ENCODE data around the gene NEO1. TPM values are rescaled to one million over a fixed set of nuclear protein-coding genes. Genes with fewer than 3 reads are reported as not detected.

NEO1 gene
- total RNA-seq, 1 experiment from 2014 or later: 12.4 TPM

DNA sequence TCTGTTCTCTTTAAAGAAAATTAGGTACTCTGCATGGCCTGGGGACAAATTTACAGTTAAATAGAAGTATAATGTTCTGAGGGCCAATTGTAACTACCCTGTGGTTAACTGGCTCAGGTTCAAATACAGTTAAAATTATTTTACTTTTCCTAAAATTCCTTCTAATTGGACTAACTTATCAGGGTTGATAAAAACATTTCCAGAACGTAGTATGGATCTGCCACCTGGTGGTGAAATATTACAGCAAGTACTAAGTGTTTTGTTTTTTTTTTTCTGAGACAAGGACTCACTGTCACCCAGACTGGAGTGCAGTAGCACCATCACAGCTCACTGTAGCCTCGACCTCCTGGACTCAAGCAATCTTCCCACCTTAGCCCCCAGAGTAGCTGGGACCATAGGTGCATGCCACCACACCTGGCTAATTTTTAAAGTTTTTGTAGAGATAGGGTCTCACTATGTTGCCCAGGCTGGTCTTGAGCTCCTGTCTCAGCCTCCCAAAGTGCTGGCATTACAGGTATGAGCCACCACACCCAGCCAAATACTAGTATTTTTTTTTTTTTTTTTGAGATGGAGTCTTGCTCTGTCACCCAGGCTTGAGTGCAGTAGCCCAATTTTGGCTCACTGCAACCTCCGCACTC lies 29.2 kb downstream of the NEO1 start:
- no peaks in the 10 kb centered on the region for H3K36me3 ChIP-seq (ENCODE audit: control insufficient read depth, insufficient read depth, low read length)
- TF ChIP-seq, protein P1, sequence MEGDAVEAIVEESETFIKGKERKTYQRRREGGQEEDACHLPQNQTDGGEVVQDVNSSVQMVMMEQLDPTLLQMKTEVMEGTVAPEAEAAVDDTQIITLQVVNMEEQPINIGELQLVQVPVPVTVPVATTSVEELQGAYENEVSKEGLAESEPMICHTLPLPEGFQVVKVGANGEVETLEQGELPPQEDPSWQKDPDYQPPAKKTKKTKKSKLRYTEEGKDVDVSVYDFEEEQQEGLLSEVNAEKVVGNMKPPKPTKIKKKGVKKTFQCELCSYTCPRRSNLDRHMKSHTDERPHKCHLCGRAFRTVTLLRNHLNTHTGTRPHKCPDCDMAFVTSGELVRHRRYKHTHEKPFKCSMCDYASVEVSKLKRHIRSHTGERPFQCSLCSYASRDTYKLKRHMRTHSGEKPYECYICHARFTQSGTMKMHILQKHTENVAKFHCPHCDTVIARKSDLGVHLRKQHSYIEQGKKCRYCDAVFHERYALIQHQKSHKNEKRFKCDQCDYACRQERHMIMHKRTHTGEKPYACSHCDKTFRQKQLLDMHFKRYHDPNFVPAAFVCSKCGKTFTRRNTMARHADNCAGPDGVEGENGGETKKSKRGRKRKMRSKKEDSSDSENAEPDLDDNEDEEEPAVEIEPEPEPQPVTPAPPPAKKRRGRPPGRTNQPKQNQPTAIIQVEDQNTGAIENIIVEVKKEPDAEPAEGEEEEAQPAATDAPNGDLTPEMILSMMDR (IDR thresholded peaks at IDR 0.05; ENCODE audit: insufficient read depth in 1 of 2, low read depth in 1 of 2, low read length in 1 of 2, severe bottlenecking in 1 of 2, unreplicated experiment in 1 of 2): peak; percentile 55 to 67
- Mint-ChIP-seq H3K4me3 (ENCODE audit: unreplicated experiment) (no peak overlapping the region), H3K9me3 (ENCODE audit: unreplicated experiment) (no peaks in the 10 kb centered on the region), H3K27ac (ENCODE audit: unreplicated experiment) (no peak overlapping the region), H3K4me1 (ENCODE audit: low read depth, unreplicated experiment) (no peaks in the 10 kb centered on the region), H3K36me3 (ENCODE audit: insufficient read depth, unreplicated experiment) (no peaks in the 10 kb centered on the region), H3K27me3 (ENCODE audit: insufficient read depth, unreplicated experiment) (no peaks in the 10 kb centered on the region)
- ChIA-PET CTCF (interaction anchor here (0.6 to 1.0 kb wide), 4 partner anchors 48 to 490 kb away, joined by 3 to 6 read pairs (median 4); no protein-coding TSS in a partner anchor), POLR2A (interaction anchor here (0.7 kb wide), 1 partner anchor 177 kb away, joined by 4 read pairs; no protein-coding TSS in a partner anchor)
- no TSS peak for BruUV-seq (replicated peaks)
- peak in 1 of 2 experiments; percentile 30 for DNase-seq
- H3K4me3 ChIP-seq (ENCODE audit: low read depth, low read length): no peak overlapping the region
- intact Hi-C loops (cut with micrococcal nuclease; ENCODE audit: unreplicated experiment): loop anchor here (1.0 to 5.0 kb wide), 4 partner anchors 161 to 359 kb away; partner anchors contain the start of gene ADPGK
- H3K4me1 ChIP-seq: no peaks in the 10 kb centered on the region
- no peaks in the 10 kb centered on the region for H3K27me3 ChIP-seq (replicated peaks; ENCODE audit: control insufficient read depth, insufficient read depth, low read length)
- H3K9me3 ChIP-seq: no peaks in the 10 kb centered on the region

GRCh38 chr15:73082812-73083211 lies 30.5 kb downstream of the NEO1 start:
- no TSS peak for BruUV-seq (replicated peaks)
- no peaks in the 10 kb centered on the region for H3K27me3 ChIP-seq (replicated peaks; ENCODE audit: control insufficient read depth, insufficient read depth, low read length)
- TF ChIP-seq, protein P1 (IDR thresholded peaks at IDR 0.05; ENCODE audit: insufficient read depth in 1 of 2, low read depth in 1 of 2, low read length in 1 of 2, severe bottlenecking in 1 of 2, unreplicated experiment in 1 of 2): no peak
- no peak overlapping the region for H3K4me3 ChIP-seq (ENCODE audit: low read depth, low read length)
- Mint-ChIP-seq H3K4me3 (ENCODE audit: unreplicated experiment) (no peak overlapping the region), H3K4me1 (ENCODE audit: low read depth, unreplicated experiment) (no peaks in the 10 kb centered on the region), H3K9me3 (ENCODE audit: unreplicated experiment) (no peaks in the 10 kb centered on the region), H3K27me3 (ENCODE audit: insufficient read depth, unreplicated experiment) (no peaks in the 10 kb centered on the region), H3K36me3 (ENCODE audit: insufficient read depth, unreplicated experiment) (no peaks in the 10 kb centered on the region), H3K27ac (ENCODE audit: unreplicated experiment) (no peak overlapping the region)
- H3K4me1 ChIP-seq: no peaks in the 10 kb centered on the region
- H3K9me3 ChIP-seq: no peaks in the 10 kb centered on the region
- no peaks in the 10 kb centered on the region for H3K36me3 ChIP-seq (ENCODE audit: control insufficient read depth, insufficient read depth, low read length)
- DNase-seq: no peak
- ChIA-PET POLR2A (no interaction called here), CTCF (no interaction called here)
- intact Hi-C loops (cut with micrococcal nuclease; ENCODE audit: unreplicated experiment): loop anchor here (5.0 kb wide), 2 partner anchors 159 to 301 kb away; partner anchors contain the start of gene ADPGK

GRCh38 chr15:73087098-73087497 lies 34.8 kb downstream of the NEO1 start:
- BruUV-seq (replicated peaks): no TSS peak
- Mint-ChIP-seq H3K27me3 (ENCODE audit: insufficient read depth, unreplicated experiment) (no peaks in the 10 kb centered on the region), H3K27ac (ENCODE audit: unreplicated experiment) (no peak overlapping the region), H3K4me3 (ENCODE audit: unreplicated experiment) (no peak overlapping the region), H3K36me3 (ENCODE audit: insufficient read depth, unreplicated experiment) (no peaks in the 10 kb centered on the region), H3K9me3 (ENCODE audit: unreplicated experiment) (no peaks in the 10 kb centered on the region), H3K4me1 (ENCODE audit: low read depth, unreplicated experiment) (no peaks in the 10 kb centered on the region)
- H3K36me3 ChIP-seq (ENCODE audit: control insufficient read depth, insufficient read depth, low read length): no peaks in the 10 kb centered on the region
- TF ChIP-seq, protein P1 (IDR thresholded peaks at IDR 0.05; ENCODE audit: insufficient read depth in 1 of 2, low read depth in 1 of 2, low read length in 1 of 2, severe bottlenecking in 1 of 2, unreplicated experiment in 1 of 2): no peak
- no peaks in the 10 kb centered on the region for H3K27me3 ChIP-seq (replicated peaks; ENCODE audit: control insufficient read depth, insufficient read depth, low read length)
- DNase-seq: no peak
- H3K9me3 ChIP-seq: no peaks in the 10 kb centered on the region
- intact Hi-C loops (cut with micrococcal nuclease; ENCODE audit: unreplicated experiment): no loop called here
- H3K4me1 ChIP-seq: no peaks in the 10 kb centered on the region
- POLR2A ChIA-PET: no interaction called here
- CTCF ChIA-PET: no interaction called here
- H3K4me3 ChIP-seq (ENCODE audit: low read depth, low read length): no peak overlapping the region
